Nephron progenitor cell (in vitro differentiated cells): Measurements from ENCODE around the gene ZNF10.
A peak's percentile ranks its signal among the peaks of the same experiment; 100 is the strongest.

Experiments
- DNase-seq: peaks from one replicate; pipeline ENCODE4 v3.0.0; 2021
- H3K27ac Mint-ChIP-seq: 2 replicates; pipeline ENCODE4 v1.8.0; 2021; ENCODE audit warnings: mild to moderate bottlenecking, moderate library complexity, mixed read lengths
- H3K27me3 Mint-ChIP-seq: 2 replicates; pipeline ENCODE4 v1.8.0; 2021; ENCODE audit warnings: mild to moderate bottlenecking, low read depth, mixed read lengths; ENCODE audit not compliant: poor library complexity
- H3K36me3 Mint-ChIP-seq: 2 replicates; pipeline ENCODE4 v1.8.0; 2021; ENCODE audit warnings: low read depth, mixed read lengths
- H3K4me1 Mint-ChIP-seq: 2 replicates; pipeline ENCODE4 v1.8.0; 2021; ENCODE audit warnings: mixed read lengths
- H3K4me3 Mint-ChIP-seq: 2 replicates; pipeline ENCODE4 v1.8.0; 2021; ENCODE audit warnings: mild to moderate bottlenecking, moderate library complexity, mixed read lengths
- H3K9me3 Mint-ChIP-seq: 2 replicates; pipeline ENCODE4 v1.8.0; 2021; ENCODE audit warnings: mild to moderate bottlenecking, moderate library complexity, mixed read lengths
- TF ChIP-seq, protein P1 (sequence below): fragments of 200-600 bp; sonication (generic); IDR thresholded peaks from 2 replicates; pipeline ENCODE4 v1.5.0; 2021; ENCODE audit warnings: antibody characterized with exemption

The ZNF10 gene

DNA sequence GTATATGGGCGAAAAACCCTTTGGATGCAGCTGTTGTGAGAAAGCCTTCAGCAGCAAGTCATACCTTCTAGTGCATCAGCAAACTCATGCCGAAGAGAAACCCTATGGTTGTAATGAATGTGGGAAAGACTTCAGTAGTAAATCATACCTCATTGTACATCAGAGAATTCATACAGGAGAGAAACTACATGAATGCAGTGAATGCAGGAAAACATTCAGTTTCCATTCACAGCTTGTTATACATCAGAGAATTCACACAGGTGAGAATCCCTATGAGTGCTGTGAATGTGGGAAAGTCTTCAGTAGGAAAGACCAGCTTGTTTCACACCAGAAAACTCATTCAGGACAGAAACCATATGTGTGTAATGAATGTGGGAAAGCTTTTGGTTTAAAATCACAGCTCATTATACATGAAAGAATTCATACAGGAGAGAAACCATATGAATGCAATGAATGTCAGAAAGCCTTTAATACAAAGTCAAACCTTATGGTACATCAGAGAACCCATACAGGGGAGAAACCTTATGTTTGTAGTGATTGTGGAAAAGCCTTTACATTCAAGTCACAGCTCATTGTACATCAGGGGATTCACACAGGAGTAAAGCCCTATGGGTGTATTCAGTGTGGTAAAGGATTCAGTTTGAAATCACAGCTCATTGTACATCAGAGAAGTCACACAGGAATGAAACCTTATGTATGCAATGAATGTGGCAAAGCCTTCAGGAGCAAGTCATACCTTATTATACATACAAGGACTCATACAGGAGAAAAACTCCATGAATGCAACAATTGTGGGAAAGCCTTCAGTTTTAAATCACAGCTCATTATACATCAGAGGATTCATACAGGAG, 72.3 kb downstream of the ZNF10 start:
- Mint-ChIP-seq H3K27ac (no peak overlapping the region), H3K9me3 (peaks cover 89% of the 10 kb centered on the region), H3K4me3 (no peak overlapping the region), H3K4me1 (no peaks in the 10 kb centered on the region), H3K27me3 (peaks cover 9% of the 10 kb centered on the region), H3K36me3 (peaks cover 83% of the 10 kb centered on the region)
- TF ChIP-seq, protein P1, sequence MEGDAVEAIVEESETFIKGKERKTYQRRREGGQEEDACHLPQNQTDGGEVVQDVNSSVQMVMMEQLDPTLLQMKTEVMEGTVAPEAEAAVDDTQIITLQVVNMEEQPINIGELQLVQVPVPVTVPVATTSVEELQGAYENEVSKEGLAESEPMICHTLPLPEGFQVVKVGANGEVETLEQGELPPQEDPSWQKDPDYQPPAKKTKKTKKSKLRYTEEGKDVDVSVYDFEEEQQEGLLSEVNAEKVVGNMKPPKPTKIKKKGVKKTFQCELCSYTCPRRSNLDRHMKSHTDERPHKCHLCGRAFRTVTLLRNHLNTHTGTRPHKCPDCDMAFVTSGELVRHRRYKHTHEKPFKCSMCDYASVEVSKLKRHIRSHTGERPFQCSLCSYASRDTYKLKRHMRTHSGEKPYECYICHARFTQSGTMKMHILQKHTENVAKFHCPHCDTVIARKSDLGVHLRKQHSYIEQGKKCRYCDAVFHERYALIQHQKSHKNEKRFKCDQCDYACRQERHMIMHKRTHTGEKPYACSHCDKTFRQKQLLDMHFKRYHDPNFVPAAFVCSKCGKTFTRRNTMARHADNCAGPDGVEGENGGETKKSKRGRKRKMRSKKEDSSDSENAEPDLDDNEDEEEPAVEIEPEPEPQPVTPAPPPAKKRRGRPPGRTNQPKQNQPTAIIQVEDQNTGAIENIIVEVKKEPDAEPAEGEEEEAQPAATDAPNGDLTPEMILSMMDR: no peak
- DNase-seq: no peak

DNA sequence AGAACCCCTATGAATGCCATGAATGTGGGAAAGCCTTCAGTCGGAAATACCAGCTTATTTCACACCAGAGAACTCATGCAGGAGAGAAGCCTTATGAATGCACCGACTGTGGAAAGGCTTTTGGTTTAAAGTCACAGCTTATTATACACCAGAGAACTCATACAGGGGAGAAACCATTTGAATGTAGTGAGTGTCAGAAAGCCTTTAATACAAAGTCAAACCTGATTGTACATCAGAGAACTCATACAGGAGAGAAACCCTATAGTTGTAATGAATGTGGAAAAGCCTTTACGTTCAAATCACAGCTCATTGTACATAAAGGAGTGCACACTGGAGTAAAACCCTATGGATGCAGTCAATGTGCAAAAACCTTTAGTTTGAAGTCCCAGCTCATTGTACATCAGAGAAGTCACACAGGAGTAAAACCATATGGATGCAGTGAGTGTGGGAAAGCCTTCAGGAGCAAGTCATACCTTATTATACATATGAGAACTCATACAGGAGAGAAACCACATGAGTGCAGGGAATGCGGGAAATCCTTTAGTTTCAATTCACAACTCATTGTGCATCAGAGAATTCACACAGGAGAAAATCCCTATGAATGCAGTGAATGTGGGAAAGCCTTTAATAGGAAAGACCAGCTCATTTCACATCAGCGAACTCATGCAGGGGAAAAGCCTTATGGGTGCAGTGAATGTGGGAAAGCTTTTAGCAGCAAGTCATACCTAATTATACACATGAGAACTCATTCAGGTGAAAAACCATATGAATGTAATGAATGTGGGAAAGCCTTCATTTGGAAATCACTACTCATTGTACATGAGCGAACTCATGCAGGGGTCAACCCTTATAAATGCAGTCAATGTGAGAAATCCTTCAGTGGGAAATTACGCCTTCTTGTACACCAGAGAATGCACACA, 73.2 kb downstream of the ZNF10 start:
- Mint-ChIP-seq H3K27ac (peak overlapping the region; percentile 45), H3K4me3 (no peak overlapping the region), H3K4me1 (no peaks in the 10 kb centered on the region), H3K9me3 (peaks cover 95% of the 10 kb centered on the region), H3K36me3 (peaks cover 87% of the 10 kb centered on the region), H3K27me3 (peaks cover 9% of the 10 kb centered on the region)
- no peak for DNase-seq
- TF ChIP-seq, protein P1: no peak

DNA sequence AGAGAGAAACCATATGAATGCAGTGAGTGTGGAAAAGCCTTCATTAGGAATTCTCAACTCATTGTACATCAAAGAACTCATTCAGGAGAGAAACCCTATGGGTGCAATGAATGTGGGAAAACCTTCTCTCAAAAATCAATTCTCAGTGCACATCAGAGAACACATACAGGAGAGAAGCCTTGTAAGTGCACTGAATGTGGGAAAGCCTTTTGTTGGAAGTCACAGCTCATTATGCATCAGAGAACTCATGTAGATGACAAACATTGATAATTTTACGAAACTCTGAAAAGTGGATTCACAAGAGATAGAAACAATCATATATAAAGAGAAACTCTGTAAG, 73.8 kb downstream of the ZNF10 start:
- no peak for DNase-seq
- Mint-ChIP-seq H3K4me1 (no peaks in the 10 kb centered on the region), H3K4me3 (no peak overlapping the region), H3K27me3 (peaks cover 9% of the 10 kb centered on the region), H3K27ac (no peak overlapping the region), H3K36me3 (peaks cover 84% of the 10 kb centered on the region), H3K9me3 (peaks cover 98% of the 10 kb centered on the region)
- TF ChIP-seq, protein P1: no peak

DNA sequence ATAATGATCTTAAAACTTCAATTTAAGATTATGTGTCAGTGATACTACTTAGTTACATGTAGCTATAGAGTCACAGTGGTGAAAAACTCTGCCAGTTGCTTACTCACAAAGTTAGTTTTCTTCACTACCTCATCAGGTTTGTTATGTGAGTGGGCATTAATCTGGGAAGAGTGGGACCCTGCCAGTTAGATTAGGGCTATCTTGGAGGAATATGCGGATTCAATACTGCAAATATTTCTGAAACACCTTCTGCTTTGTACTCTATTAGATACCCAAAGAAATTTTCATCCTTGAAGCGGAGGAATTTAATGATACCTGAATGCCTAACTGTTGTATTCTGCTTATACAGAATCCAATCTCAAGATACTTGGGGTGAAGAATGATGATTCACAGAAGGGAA, 76.0 kb downstream of the ZNF10 start:
- Mint-ChIP-seq H3K27ac (no peak overlapping the region), H3K27me3 (peaks cover 9% of the 10 kb centered on the region), H3K4me3 (no peak overlapping the region)

More for the DNA sequence above, 76.0 kb downstream of the ZNF10 start:
- Mint-ChIP-seq H3K36me3 (peaks cover 63% of the 10 kb centered on the region), H3K4me1 (no peaks in the 10 kb centered on the region), H3K9me3 (peaks cover 99% of the 10 kb centered on the region)
- no peak for DNase-seq
- TF ChIP-seq, protein P1: no peak
